ENCODE measurements around the gene CELF3.
"Not testable (repeated sequence)": the region's sequence is repeated elsewhere in the genome, so short reads cannot be mapped to it uniquely, and the experiment has no call there.

The CELF3 gene

GRCh38 chr1:151716771-151717631, at the start of gene CELF3:
Gene CELF3, minus strand, starts transcription at chr1:151716803. Its CDS starts 783 bp downstream, at chr1:151716020.
- Mint-ChIP-seq H3K36me3 (no peaks in the 10 kb centered on the region), H3K4me3 (peak within 1 kb of the TSS; percentile 3), H3K9me3 (no peaks in the 10 kb centered on the region), H3K4me1 (peaks cover 28% of the 10 kb centered on the region), H3K27ac (no peak within 1 kb of the TSS), H3K27me3 (peaks cover 38% of the 10 kb centered on the region)

DNA sequence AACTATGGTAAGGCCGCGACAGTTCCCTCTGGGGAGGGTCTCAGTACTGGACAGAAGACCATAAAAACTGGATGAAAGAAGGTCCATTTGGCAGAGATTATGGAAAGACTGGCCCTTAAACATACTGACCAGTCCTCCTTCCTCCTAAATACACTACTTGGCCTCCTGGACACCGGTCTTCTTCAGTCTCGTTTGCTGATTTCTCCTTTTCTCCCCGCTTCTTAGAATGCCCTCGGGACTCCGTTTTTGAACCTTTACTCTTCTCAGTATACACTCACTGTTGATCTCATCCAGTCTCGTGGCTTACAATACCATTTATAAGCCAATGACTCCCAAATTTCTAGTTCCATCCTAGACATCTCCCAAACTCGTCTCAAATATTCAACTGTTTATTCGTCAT, 47.4 kb upstream of the CELF3 start:
- peak overlapping the region; percentile 99 for H3K27ac Mint-ChIP-seq
- H3K36me3 Mint-ChIP-seq = peaks cover 4% of the 10 kb centered on the region
- peak overlapping the region; percentile 97 for H3K4me3 Mint-ChIP-seq
- H3K27me3 Mint-ChIP-seq = no peaks in the 10 kb centered on the region
- H3K4me1 Mint-ChIP-seq = peaks cover 19% of the 10 kb centered on the region
- no peaks in the 10 kb centered on the region for H3K9me3 Mint-ChIP-seq

- no peaks in the 10 kb centered on the region for H3K27me3 Mint-ChIP-seq
- peaks cover 19% of the 10 kb centered on the region for H3K4me1 Mint-ChIP-seq
- H3K9me3 Mint-ChIP-seq = no peaks in the 10 kb centered on the region
These were observed 46.6 kb upstream of the CELF3 start, which contains the start of gene MRPL9 for GRCh38 chr1:151762941-151763921. Gene MRPL9, minus strand, starts transcription at chr1:151763496. Its CDS starts 17 bp downstream, at chr1:151763479.

DNA sequence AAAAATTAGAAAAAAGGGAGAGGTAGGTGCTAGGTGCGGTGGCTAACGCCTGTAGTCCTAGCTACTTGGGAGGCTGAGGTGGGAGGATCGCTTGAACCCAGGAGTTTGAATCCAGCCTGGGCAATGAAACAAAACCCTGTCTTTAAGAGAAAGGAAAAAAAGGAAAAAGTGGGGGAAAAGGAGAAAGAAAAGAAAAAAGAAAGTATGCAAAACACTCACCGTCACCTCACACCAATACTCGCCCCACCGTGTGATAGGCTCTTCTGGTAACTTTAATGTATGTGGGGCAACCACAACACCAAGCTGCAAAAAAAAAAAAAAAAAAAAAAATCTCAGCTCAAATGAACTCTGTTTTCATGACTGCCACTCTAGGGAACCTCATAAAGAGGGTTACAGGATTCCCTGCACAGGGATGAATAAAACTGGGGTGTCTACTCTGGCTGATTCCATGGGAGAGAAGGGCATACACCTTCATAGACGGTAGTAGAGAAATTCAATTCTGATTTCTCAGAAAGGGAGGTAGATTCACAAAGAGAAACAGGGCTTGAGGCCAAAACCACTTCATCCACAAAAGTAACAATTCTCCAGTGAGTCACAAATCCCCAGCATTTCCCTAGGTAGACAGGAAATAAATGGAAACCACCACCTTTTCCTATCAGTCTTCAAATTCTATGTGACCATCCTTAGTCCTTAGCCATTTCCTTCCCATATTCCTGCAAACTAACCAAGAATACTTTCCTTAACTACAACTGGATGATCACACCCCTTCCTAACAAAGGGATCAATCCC, 44.2 kb upstream of the CELF3 start:
- H3K36me3 Mint-ChIP-seq = peaks cover 4% of the 10 kb centered on the region
- no peaks in the 10 kb centered on the region for H3K9me3 Mint-ChIP-seq
- no peak overlapping the region for H3K27ac Mint-ChIP-seq
- no peaks in the 10 kb centered on the region for H3K27me3 Mint-ChIP-seq
- peaks cover 25% of the 10 kb centered on the region for H3K4me1 Mint-ChIP-seq
- peak overlapping the region; percentile 7 for H3K4me3 Mint-ChIP-seq

More at GRCh38 chr1:151762941-151763921, 46.6 kb upstream of the CELF3 start, which contains the start of gene MRPL9:
- Mint-ChIP-seq H3K36me3 (peaks cover 4% of the 10 kb centered on the region), H3K27ac (peak within 1 kb of the TSS; percentile 99), H3K4me3 (peak within 1 kb of the TSS; percentile 97)

GRCh38 chr1:151759241-151759640, 42.6 kb upstream of the CELF3 start:
- H3K36me3 Mint-ChIP-seq = peaks cover 4% of the 10 kb centered on the region
- no peaks in the 10 kb centered on the region for H3K9me3 Mint-ChIP-seq
- no peak overlapping the region for H3K4me3 Mint-ChIP-seq
- no peaks in the 10 kb centered on the region for H3K27me3 Mint-ChIP-seq
- H3K27ac Mint-ChIP-seq = no peak overlapping the region
- H3K4me1 Mint-ChIP-seq = peaks cover 22% of the 10 kb centered on the region

GRCh38 chr1:151756291-151756690, 39.7 kb upstream of the CELF3 start:
- H3K4me3 Mint-ChIP-seq = no peak overlapping the region
- peaks cover 4% of the 10 kb centered on the region for H3K36me3 Mint-ChIP-seq
- H3K4me1 Mint-ChIP-seq = peaks cover 6% of the 10 kb centered on the region
- H3K27ac Mint-ChIP-seq = peak overlapping the region; percentile 43
- peaks cover 1% of the 10 kb centered on the region for H3K27me3 Mint-ChIP-seq
- H3K9me3 Mint-ChIP-seq = no peaks in the 10 kb centered on the region

- Mint-ChIP-seq H3K27ac (no peak overlapping the region), H3K4me1 (no peaks in the 10 kb centered on the region), H3K4me3 (no peak overlapping the region)
These were observed 24.9 kb upstream of the CELF3 start for GRCh38 chr1:151741516-151741915.

DNA sequence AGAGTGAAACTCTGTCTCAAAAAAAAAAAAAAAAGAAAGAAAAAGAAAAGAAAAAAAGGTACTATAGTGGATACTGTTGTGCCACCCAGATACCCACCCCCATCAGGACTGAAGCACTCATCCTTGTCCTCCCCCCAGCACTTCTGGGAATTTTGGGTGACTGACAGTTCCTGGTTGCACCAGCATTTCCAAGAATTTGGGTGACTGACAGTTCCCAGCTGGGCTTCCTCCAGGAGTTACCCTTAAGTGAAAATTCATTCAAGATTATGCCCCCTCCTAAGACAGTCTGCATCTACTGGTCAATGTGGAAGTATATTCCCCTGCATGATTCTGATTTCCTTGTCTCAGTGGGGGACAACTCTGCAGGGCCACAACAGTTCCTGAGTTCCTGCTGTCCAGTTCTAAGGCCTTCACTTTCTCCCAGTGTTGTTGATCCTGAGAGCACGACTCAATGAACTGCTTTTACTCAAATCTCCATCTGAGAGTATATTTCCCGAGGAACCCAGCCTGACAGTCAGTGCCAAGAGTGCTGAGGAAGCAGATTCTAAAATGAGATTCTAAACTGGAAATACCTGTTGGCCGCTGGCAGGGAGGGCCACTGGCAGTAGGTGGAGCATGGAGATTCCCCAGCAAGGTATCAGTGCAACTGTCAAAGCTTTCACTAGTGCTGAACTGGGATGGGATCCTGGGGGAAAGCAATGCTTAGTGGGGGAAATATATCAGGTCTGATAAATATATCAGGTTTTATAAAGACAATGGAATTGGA, 23.2 kb upstream of the CELF3 start:
- Mint-ChIP-seq H3K4me3 (no peak overlapping the region), H3K9me3 (no peaks in the 10 kb centered on the region), H3K4me1 (no peaks in the 10 kb centered on the region), H3K36me3 (peaks cover 3% of the 10 kb centered on the region), H3K27me3 (no peaks in the 10 kb centered on the region), H3K27ac (no peak overlapping the region)

More at GRCh38 chr1:151741516-151741915, 24.9 kb upstream of the CELF3 start:
- Mint-ChIP-seq H3K27me3 (peaks cover 1% of the 10 kb centered on the region), H3K36me3 (peaks cover 3% of the 10 kb centered on the region), H3K9me3 (no peaks in the 10 kb centered on the region)

- H3K9me3 Mint-ChIP-seq = no peaks in the 10 kb centered on the region
- H3K36me3 Mint-ChIP-seq = peaks cover 3% of the 10 kb centered on the region
- H3K4me3 Mint-ChIP-seq = no peak overlapping the region
- no peaks in the 10 kb centered on the region for H3K4me1 Mint-ChIP-seq
- H3K27ac Mint-ChIP-seq = no peak overlapping the region
- H3K27me3 Mint-ChIP-seq = peaks cover 1% of the 10 kb centered on the region
These were observed 20.9 kb upstream of the CELF3 start for GRCh38 chr1:151737479-151737878.

DNA sequence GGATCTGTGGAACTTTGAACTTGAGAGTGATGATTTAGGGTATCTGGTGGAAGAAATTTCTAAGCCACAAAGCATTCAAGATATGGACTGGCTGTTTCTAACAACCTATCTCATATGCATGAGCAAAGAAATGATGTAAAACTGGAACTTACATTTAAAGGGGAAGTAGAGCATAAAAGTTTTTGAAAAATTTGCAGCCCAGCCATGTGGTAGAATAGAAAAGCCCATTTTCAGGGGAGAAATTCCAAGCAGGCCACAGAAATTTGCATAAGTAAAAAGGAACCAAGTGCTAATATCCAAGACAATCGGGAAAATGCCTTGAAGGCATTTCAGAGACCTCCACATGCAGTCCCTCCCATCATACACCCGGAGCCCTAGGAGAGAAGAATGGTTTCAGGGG, 20.4 kb upstream of the CELF3 start:
- H3K36me3 Mint-ChIP-seq = peaks cover 3% of the 10 kb centered on the region
- H3K27ac Mint-ChIP-seq = no peak overlapping the region
- no peaks in the 10 kb centered on the region for H3K4me1 Mint-ChIP-seq
- no peak overlapping the region for H3K4me3 Mint-ChIP-seq
- no peaks in the 10 kb centered on the region for H3K9me3 Mint-ChIP-seq
- peaks cover 1% of the 10 kb centered on the region for H3K27me3 Mint-ChIP-seq

DNA sequence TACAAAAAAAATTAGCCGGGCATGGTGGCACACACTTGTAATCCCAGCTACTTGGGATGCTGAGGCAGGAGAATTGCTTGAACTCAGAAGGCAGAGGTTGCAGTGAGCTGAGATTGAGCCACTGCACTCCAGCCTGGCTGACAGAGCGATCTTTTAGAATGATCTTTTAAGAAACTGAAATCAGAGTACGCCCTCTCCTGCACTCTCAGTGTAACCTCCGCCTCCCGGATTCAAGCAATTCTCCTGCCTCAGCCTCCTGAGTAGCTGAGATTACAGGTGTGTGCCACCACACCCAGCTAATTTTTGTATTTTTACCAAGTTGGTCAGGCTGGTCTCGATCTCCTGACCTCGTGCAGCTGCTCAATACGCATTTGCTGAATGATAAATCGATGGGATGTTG, 17.4 kb upstream of the CELF3 start:
- H3K4me3 Mint-ChIP-seq, H3K27me3 Mint-ChIP-seq, H3K9me3 Mint-ChIP-seq, H3K27ac Mint-ChIP-seq, H3K4me1 Mint-ChIP-seq, H3K36me3 Mint-ChIP-seq: not testable (repeated sequence)

- peaks cover 3% of the 10 kb centered on the region for H3K36me3 Mint-ChIP-seq
- peaks cover 12% of the 10 kb centered on the region for H3K27me3 Mint-ChIP-seq
These were observed 16.5 kb upstream of the CELF3 start for GRCh38 chr1:151733126-151733525.

DNA sequence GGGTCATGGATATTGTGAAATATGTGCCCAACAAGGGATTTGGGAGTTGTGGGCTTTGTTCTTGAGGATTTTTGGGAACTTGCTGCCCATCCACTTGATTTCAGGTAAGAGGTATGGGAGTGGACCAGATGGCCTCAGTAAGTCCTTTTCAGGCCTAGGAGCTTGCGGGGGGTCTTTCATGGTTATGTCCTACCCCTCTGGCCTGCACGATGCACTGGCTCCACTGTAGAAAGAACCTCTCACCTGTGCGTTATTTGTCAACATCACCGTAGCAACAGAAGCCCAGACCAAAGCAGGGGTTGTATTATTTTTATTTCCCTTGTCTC, 13.3 kb upstream of the CELF3 start:
- no peaks in the 10 kb centered on the region for H3K9me3 Mint-ChIP-seq
- H3K36me3 Mint-ChIP-seq = no peaks in the 10 kb centered on the region
- H3K4me3 Mint-ChIP-seq = no peak overlapping the region
- H3K4me1 Mint-ChIP-seq = no peaks in the 10 kb centered on the region
- peaks cover 28% of the 10 kb centered on the region for H3K27me3 Mint-ChIP-seq
- no peak overlapping the region for H3K27ac Mint-ChIP-seq

More at GRCh38 chr1:151733126-151733525, 16.5 kb upstream of the CELF3 start:
- Mint-ChIP-seq H3K27ac (no peak overlapping the region), H3K9me3 (no peaks in the 10 kb centered on the region), H3K4me3 (no peak overlapping the region), H3K4me1 (no peaks in the 10 kb centered on the region)

- Mint-ChIP-seq H3K9me3 (no peaks in the 10 kb centered on the region), H3K36me3 (no peaks in the 10 kb centered on the region), H3K4me1 (no peaks in the 10 kb centered on the region), H3K27me3 (peaks cover 29% of the 10 kb centered on the region), H3K4me3 (no peak overlapping the region), H3K27ac (no peak overlapping the region)
These were observed 12.8 kb upstream of the CELF3 start for GRCh38 chr1:151729157-151729965.
